Measurements from ENCODE around the gene PCNX1. TPM values are rescaled to one million over a fixed set of nuclear protein-coding genes. Genes with fewer than 3 reads are reported as not detected.

PCNX1 gene
- total RNA-seq, 2 donors from 2014 or later = 52.3 to 85.9 TPM

DNA sequence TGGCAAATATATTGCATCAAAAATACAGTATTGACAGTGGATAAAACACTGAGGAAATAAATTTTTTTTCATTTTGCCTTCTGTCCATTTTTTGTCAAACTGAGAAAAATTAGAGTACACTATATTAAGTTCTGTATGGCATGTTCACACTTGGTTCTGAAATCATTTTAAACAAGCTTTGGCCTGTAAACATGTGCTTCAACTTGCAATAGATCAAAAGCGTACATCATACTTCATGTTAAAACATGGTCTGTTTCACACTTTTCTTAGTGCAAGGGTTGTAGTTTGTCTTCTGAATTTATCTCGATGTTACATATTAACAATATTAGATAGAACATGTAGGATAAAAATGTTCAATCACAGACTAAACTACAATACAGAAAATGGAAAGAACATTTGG, 208.0 kb downstream of the PCNX1 start:
- Histone ChIP-seq H3K27ac (no peak overlapping the region), H3K27me3 (replicated peaks; ENCODE audit: insufficient read depth) (no peaks in the 10 kb centered on the region), H3K9me3 (no peaks in the 10 kb centered on the region), H3K36me3 (no peaks in the 10 kb centered on the region), H3K4me3 (no peak overlapping the region), H3K4me1 (ENCODE audit: control insufficient read depth in 1 of 2, low read depth in 2 of 2) (peaks cover 7 to 11% of the 10 kb centered on the region in 2 donors)
- DNase-seq (ENCODE audit: low spot score) (no peak), ATAC-seq (ENCODE audit: insufficient number of reproducible peaks, low FRiP score, low read depth) (no peak)
- no peak for TF ChIP-seq CTCF (IDR thresholded peaks at IDR 0.05)

DNA sequence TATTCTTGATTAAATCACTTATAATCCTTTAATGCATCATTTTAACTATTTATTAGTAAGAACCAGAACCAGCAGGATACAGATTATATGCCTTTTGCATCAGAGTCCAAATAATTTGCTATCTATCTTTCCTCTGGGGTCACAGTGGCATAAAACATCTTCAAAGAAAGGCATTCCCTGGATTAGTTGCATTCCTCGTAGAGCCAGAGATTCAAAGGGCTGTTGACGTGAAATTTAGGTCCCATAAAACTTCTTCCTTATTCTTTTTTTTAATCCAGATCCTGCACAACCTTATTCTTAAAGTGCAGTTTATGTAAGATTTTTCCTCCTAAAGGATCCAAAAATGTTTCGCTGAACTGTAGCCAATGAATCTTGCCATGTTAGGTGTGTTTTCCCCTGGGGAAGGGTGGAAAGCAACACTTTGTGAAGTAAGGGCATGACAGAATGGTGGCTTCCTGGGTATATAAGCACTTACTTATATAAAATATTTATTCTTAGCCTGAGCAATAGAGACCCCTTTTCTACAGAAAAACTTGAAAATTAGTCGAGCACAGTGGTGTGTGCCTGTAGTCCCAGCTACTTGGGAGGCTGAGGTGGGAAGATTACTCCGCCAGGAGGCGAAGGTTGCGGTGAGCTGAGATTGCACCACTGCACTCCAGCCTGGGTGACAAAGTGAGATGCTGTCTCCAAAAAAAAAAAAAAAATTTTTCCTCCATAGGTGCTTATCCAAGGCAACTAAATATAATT, 208.7 kb downstream of the PCNX1 start:
- Histone ChIP-seq H3K36me3 (no peaks in the 10 kb centered on the region), H3K4me1 (ENCODE audit: control insufficient read depth in 1 of 2, low read depth in 2 of 2) (peaks cover 7 to 11% of the 10 kb centered on the region in 2 donors), H3K27ac (no peak overlapping the region), H3K9me3 (no peaks in the 10 kb centered on the region), H3K4me3 (no peak overlapping the region), H3K27me3 (replicated peaks; ENCODE audit: insufficient read depth) (no peaks in the 10 kb centered on the region)
- TF ChIP-seq CTCF (IDR thresholded peaks at IDR 0.05) = no peak
- DNase-seq (ENCODE audit: low spot score) (no peak), ATAC-seq (ENCODE audit: insufficient number of reproducible peaks, low FRiP score, low read depth) (no peak)

- H3K27ac ChIP-seq = no peak overlapping the region
- H3K36me3 ChIP-seq = no peaks in the 10 kb centered on the region
- ATAC-seq (ENCODE audit: insufficient number of reproducible peaks, low FRiP score, low read depth) (no peak), DNase-seq (ENCODE audit: low spot score) (no peak)
- H3K4me3 ChIP-seq = no peak overlapping the region
- H3K9me3 ChIP-seq = no peaks in the 10 kb centered on the region
- no peak for TF ChIP-seq CTCF (IDR thresholded peaks at IDR 0.05)
- H3K27me3 ChIP-seq (replicated peaks; ENCODE audit: insufficient read depth) = no peaks in the 10 kb centered on the region
- peaks cover 7 to 11% of the 10 kb centered on the region in 2 donors for H3K4me1 ChIP-seq (ENCODE audit: control insufficient read depth in 1 of 2, low read depth in 2 of 2)
Measured at GRCh38 chr14:71116568-71117122, 209.4 kb downstream of the PCNX1 start.

DNA sequence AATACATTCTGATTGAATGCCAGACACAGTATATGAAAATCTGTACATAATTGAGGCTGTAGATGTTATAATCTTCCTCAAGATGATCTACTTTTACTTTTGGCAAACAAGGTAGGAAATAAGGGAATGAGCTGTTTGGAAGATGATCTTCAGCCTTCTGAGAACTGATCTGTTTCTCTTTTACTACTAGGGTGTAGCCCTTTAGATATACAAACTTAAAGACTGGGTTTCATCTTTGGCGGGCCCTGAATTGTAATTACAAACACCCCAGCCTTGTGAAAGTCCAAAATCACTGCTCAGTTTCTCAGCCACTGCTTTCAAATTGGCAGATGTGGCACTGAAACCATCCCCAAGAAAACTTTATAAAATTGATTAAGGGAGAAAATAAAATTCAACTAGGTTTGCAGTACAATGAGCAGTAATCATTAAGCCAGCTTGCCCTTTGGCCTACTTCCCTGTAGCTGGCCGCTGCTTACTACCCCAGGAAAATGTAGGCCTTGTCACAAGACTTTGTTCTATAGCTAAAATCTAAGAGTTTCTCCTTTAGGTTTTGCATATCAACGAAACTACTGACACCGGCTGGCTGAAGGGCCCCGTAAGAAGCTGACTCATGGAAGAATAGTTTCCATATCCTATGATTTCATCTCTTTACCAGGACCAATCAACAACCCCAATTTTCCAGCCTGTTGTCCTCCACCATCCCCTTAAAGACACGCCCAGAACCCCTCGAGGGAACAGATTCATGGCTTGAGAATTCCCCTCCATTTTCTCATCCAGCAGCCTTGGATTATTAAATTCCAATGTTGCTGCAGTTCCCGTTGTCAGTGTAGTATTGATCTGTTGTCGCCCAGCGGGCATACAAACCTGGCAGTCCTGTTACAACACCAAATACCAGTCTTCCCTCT, 210.8 kb downstream of the PCNX1 start:
- DNase-seq (ENCODE audit: low spot score) = no peak
- no peak for ATAC-seq (ENCODE audit: insufficient number of reproducible peaks, low FRiP score, low read depth)
- Histone ChIP-seq H3K36me3 (no peaks in the 10 kb centered on the region), H3K27me3 (replicated peaks; ENCODE audit: insufficient read depth) (no peaks in the 10 kb centered on the region), H3K4me3 (no peak overlapping the region), H3K27ac (no peak overlapping the region), H3K9me3 (no peaks in the 10 kb centered on the region), H3K4me1 (ENCODE audit: control insufficient read depth in 1 of 2, low read depth in 2 of 2) (peaks cover 7 to 11% of the 10 kb centered on the region in 2 donors)
- no peak for TF ChIP-seq CTCF (IDR thresholded peaks at IDR 0.05)

GRCh38 chr14:71119075-71119474, 211.8 kb downstream of the PCNX1 start:
- DNase-seq (ENCODE audit: low spot score) (no peak), ATAC-seq (ENCODE audit: insufficient number of reproducible peaks, low FRiP score, low read depth) (no peak)
- Histone ChIP-seq H3K27me3 (replicated peaks; ENCODE audit: insufficient read depth) (no peaks in the 10 kb centered on the region), H3K4me1 (ENCODE audit: control insufficient read depth in 1 of 2, low read depth in 2 of 2) (peaks cover 7 to 11% of the 10 kb centered on the region in 2 donors), H3K27ac (peak overlapping the region in 1 of 2 donors; percentile 7), H3K9me3 (no peaks in the 10 kb centered on the region), H3K36me3 (no peaks in the 10 kb centered on the region), H3K4me3 (no peak overlapping the region)
- no peak for TF ChIP-seq CTCF (IDR thresholded peaks at IDR 0.05)
